ENCODE results near the gene ANAPC2.

DNA sequence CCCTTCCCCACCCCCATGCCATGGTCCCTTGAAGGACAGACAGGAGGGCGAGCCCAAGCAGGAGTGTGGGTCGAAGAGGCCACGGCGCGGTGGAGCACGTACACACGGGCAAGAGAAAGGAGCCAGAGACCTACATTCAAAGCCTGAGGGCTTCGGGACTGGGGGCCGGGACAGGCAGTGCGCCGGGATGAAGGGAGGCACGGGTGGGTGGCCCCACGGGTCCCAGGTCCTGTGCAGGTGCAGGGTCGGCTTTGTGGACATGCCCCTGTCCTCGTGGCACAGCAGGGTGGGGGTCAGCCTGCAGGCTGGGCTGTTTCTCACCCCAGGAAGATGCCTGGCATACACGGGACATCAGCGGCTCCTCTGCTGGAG, 28.3 kb downstream of the ANAPC2 start:
- TF ChIP-seq CEBPB (IDR thresholded peaks at IDR 0.05; ENCODE audit: low read depth, low read length) (no peak), BHLHE40 (IDR thresholded peaks at IDR 0.05; ENCODE audit: low read depth, low read length) (no peak), SMC3 (IDR thresholded peaks at IDR 0.05; ENCODE audit: low read depth, low read length) (no peak), POLR2A (IDR thresholded peaks at IDR 0.05; ENCODE audit: low read depth, low read length) (no peak), MXI1 (IDR thresholded peaks at IDR 0.05; ENCODE audit: borderline replicate concordance, low read depth, low read length) (no peak)
- TF ChIP-seq, protein P1, sequence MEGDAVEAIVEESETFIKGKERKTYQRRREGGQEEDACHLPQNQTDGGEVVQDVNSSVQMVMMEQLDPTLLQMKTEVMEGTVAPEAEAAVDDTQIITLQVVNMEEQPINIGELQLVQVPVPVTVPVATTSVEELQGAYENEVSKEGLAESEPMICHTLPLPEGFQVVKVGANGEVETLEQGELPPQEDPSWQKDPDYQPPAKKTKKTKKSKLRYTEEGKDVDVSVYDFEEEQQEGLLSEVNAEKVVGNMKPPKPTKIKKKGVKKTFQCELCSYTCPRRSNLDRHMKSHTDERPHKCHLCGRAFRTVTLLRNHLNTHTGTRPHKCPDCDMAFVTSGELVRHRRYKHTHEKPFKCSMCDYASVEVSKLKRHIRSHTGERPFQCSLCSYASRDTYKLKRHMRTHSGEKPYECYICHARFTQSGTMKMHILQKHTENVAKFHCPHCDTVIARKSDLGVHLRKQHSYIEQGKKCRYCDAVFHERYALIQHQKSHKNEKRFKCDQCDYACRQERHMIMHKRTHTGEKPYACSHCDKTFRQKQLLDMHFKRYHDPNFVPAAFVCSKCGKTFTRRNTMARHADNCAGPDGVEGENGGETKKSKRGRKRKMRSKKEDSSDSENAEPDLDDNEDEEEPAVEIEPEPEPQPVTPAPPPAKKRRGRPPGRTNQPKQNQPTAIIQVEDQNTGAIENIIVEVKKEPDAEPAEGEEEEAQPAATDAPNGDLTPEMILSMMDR (conservative IDR thresholded peaks at IDR 0.05; ENCODE audit: low read depth, low read length): no peak
